H1 (cell line): ENCODE measurements around the gene FAM222B. TPM values are rescaled to one million over a fixed set of nuclear protein-coding genes. Genes with fewer than 3 reads are reported as not detected.
A peak's percentile ranks its signal among the peaks of the same experiment; 100 is the strongest.

Experiments used
- ASH2L ChIP-seq: fragments of 200-600, 300-600 bp; sonication (generic); IDR thresholded peaks from one replicate; pipeline ENCODE4 v1.7.1; 2017; ENCODE audit warnings: low read length
- BACH1 ChIP-seq: IDR thresholded peaks from 2 replicates; pipeline ENCODE4 v1.6.1; 2012; ENCODE audit warnings: low read length, improper control_type of control experiment
- BRCA1 ChIP-seq: IDR thresholded peaks from 2 replicates; pipeline ENCODE4 v1.6.1; 2012; ENCODE audit warnings: low read depth, low read length, improper control_type of control experiment
- CBX5 ChIP-seq: fragments of 300-800, 300-1000 bp; sonication (generic); IDR thresholded peaks from 2 replicates; pipeline ENCODE4 v1.7.1; 2016; ENCODE audit warnings: antibody characterized with exemption, low read length, low read depth
- CBX8 ChIP-seq: fragments of 300-800, 300-1000 bp; sonication (generic); IDR thresholded peaks from 2 replicates; pipeline ENCODE4 v1.7.1; 2016; ENCODE audit warnings: low read depth, low read length, borderline replicate concordance
- CREB1 ChIP-seq: IDR thresholded peaks from 2 replicates; pipeline ENCODE4 v1.6.1; 2012; ENCODE audit warnings: inconsistent platforms
- CTBP2 ChIP-seq: IDR thresholded peaks from 2 replicates; pipeline ENCODE4 v1.7.0; 2011; ENCODE audit warnings: borderline replicate concordance, mild to moderate bottlenecking, moderate library complexity, mixed read lengths, low read length; ENCODE audit not compliant: insufficient read depth, insufficient read length
- EGR1 ChIP-seq: IDR thresholded peaks from 2 replicates; pipeline ENCODE4 v1.6.1; 2011; ENCODE audit warnings: low read depth, low read length, borderline replicate concordance
- EP300 ChIP-seq, 2 experiments: IDR thresholded peaks; 1 replicate in 1 of 2; 2 replicates in 1 of 2; pipeline ENCODE4 v1.6.1; 2011 to 2012; ENCODE audit warnings: low read depth in 2 of 2, low read length in 2 of 2, mild to moderate bottlenecking in 2 of 2, borderline replicate concordance in 1 of 2, inconsistent platforms in 1 of 2, moderate library complexity in 1 of 2
- GABPA ChIP-seq: IDR thresholded peaks from 2 replicates; pipeline ENCODE4 v1.6.1; 2011; ENCODE audit warnings: mild to moderate bottlenecking, low read length, moderate library complexity, borderline replicate concordance; ENCODE audit not compliant: insufficient read depth
- KDM5A ChIP-seq: fragments of 200-600 bp; IDR thresholded peaks from 2 replicates; pipeline ENCODE4 v1.7.1; 2012; ENCODE audit warnings: mild to moderate bottlenecking, low read length, inconsistent platforms, mixed read lengths
- MAFK ChIP-seq: IDR thresholded peaks from 2 replicates; pipeline ENCODE4 v1.6.1; 2012; ENCODE audit warnings: low read depth, mild to moderate bottlenecking, improper control_type of control experiment, low read length
- RAD21 ChIP-seq, 2 experiments: IDR thresholded peaks in 1 of 2; conservative IDR thresholded peaks in 1 of 2; 2 replicates each; pipeline ENCODE4 v1.6.1; 2011; ENCODE audit warnings: low read depth in 2 of 2, low read length in 2 of 2, improper control_type of control experiment in 1 of 2, inconsistent platforms in 1 of 2, mild to moderate bottlenecking in 1 of 2, moderate library complexity in 1 of 2
- RXRA ChIP-seq: IDR thresholded peaks from 2 replicates; pipeline ENCODE4 v1.6.1; 2011; ENCODE audit warnings: low read depth, mild to moderate bottlenecking, low read length, moderate library complexity; ENCODE audit not compliant: insufficient read depth
- SIN3A ChIP-seq, 2 experiments: IDR thresholded peaks in 1 of 2; conservative IDR thresholded peaks in 1 of 2; 2 replicates each; pipeline ENCODE4 v1.6.1; 2011 to 2012; ENCODE audit warnings: low read length in 2 of 2, improper control_type of control experiment in 1 of 2, low read depth in 1 of 2, mild to moderate bottlenecking in 1 of 2
- SP2 ChIP-seq: IDR thresholded peaks from 2 replicates; pipeline ENCODE4 v1.6.1; 2012; ENCODE audit warnings: mild to moderate bottlenecking, low read length, inconsistent platforms
- ZNF274 ChIP-seq: IDR thresholded peaks from 2 replicates; pipeline ENCODE4 v1.7.0; 2012; ENCODE audit warnings: low read length, borderline replicate concordance; ENCODE audit errors: extremely low read depth
- polyA plus RNA-seq, 7 experiments: library from polyadenylated mRNA; depleted of rRNA in 3 of 7; stranded (reverse) in 5 of 7; unstranded in 2 of 7; fragments of >200 nt in 5 of 7; fragments of 200-250 nt in 2 of 7; gene quantifications; 1 replicate in 5 of 7; 2 replicates in 1 of 7; 4 replicates in 1 of 7; pipeline versions ENCODE4 v1.2.1 to v1.2.3, GENCODE V29; 2011 to 2013; ENCODE audit warnings: missing spikeins in 2 of 7, mixed read lengths in 2 of 7
- total RNA-seq: library from RNA; stranded (reverse); fragmentation: NEBNext Ultra II Directional; extraction: Animal tissue kit (Norgen Biotek cat#: 25700); gene quantifications from 2 replicates; pipeline ENCODE4 v1.2.1, GENCODE V29; 2021
- TF ChIP-seq, protein P1 (sequence below): IDR thresholded peaks from 2 replicates; pipeline ENCODE4 v1.6.1; 2012; ENCODE audit warnings: low read length, inconsistent platforms
- TF ChIP-seq, protein P2 (sequence below), 3 experiments: IDR thresholded peaks; 1 replicate in 2 of 3; 2 replicates in 1 of 3; pipeline versions ENCODE4 v1.5.1 to v1.6.1; 2011; ENCODE audit warnings: low read length in 3 of 3, mild to moderate bottlenecking in 3 of 3, inconsistent platforms in 2 of 3, low read depth in 1 of 3, moderate library complexity in 1 of 3; ENCODE audit not compliant: insufficient read depth in 1 of 3; ENCODE audit errors: control extremely low read depth in 1 of 3

FAM222B gene
- total and polyA plus RNA-seq, 2 of the 8 experiments (the other 6 are each of a cell fraction or from before 2014, with no cell fraction given), result 42.1 to 81.7 TPM

DNA sequence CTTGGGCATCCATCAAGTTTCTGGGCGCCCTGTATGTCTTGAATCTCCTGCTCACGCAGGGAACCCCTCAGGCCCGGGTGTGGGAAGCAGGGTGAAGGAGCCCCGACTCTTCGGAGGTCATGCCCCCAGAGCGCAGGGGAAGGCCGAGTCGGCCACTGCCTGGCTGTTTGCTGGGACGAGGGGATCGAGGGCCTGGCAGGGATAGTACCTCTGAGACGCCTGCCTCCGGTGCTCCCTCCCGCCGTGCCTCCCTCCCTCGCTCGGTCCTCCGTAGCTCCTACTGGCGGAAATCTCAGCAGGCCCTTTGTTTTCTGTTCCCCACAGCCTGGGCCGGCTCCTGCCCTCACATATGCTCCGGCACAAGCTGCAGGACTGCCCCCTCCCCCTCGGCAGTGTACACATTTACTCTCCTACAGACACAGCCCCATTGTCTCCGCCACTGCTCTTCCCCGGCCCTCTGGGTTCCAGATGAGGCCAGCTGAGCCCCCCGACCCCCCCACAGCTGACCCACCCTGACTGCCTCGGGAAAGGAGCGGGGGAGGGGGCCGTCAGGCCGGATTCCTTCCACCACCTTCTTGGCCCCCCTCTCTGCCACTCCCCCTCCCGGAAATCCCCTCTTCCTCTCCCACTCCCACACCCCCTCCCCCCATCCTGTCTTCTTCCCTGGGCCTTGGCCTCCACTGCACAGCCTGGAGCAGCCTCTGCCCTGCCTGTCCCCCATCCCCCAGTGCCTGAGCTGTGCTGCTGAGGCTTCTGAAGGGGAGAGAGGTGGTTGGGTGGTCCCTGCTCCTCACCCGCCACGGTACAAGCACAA, 97.4 kb downstream of the FAM222B start (continued):
- no peak for TF ChIP-seq RAD21 (IDR thresholded peaks at IDR 0.05 in 1 of 2, conservative IDR thresholded peaks at IDR 0.05 in 1 of 2; ENCODE audit: low read depth in 2 of 2, low read length in 2 of 2)
- TF ChIP-seq CREB1, result no peak
- no peak for TF ChIP-seq CBX8
- TF ChIP-seq ZNF274, result no peak
- TF ChIP-seq GABPA, result no peak
- no peak for TF ChIP-seq RXRA
- no peak for TF ChIP-seq MAFK
- TF ChIP-seq CTBP2, result no peak
- TF ChIP-seq SP2, result no peak
- 0 out of 3 replicates have a peak, but pooled peaks of 1 of the 2 experiments have one; percentile 11 for TF ChIP-seq EP300 (IDR thresholded peaks at IDR 0.05; ENCODE audit: borderline replicate concordance in 1 of 2, low read depth in 2 of 2, low read length in 2 of 2)
- no peak for TF ChIP-seq BRCA1
- TF ChIP-seq EGR1, result no peak
- TF ChIP-seq ASH2L, result peak; percentile 35
- TF ChIP-seq, protein P1, sequence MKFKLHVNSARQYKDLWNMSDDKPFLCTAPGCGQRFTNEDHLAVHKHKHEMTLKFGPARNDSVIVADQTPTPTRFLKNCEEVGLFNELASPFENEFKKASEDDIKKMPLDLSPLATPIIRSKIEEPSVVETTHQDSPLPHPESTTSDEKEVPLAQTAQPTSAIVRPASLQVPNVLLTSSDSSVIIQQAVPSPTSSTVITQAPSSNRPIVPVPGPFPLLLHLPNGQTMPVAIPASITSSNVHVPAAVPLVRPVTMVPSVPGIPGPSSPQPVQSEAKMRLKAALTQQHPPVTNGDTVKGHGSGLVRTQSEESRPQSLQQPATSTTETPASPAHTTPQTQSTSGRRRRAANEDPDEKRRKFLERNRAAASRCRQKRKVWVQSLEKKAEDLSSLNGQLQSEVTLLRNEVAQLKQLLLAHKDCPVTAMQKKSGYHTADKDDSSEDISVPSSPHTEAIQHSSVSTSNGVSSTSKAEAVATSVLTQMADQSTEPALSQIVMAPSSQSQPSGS, result no peak
- TF ChIP-seq BACH1, result no peak
- TF ChIP-seq KDM5A, result no peak
- TF ChIP-seq, protein P2, sequence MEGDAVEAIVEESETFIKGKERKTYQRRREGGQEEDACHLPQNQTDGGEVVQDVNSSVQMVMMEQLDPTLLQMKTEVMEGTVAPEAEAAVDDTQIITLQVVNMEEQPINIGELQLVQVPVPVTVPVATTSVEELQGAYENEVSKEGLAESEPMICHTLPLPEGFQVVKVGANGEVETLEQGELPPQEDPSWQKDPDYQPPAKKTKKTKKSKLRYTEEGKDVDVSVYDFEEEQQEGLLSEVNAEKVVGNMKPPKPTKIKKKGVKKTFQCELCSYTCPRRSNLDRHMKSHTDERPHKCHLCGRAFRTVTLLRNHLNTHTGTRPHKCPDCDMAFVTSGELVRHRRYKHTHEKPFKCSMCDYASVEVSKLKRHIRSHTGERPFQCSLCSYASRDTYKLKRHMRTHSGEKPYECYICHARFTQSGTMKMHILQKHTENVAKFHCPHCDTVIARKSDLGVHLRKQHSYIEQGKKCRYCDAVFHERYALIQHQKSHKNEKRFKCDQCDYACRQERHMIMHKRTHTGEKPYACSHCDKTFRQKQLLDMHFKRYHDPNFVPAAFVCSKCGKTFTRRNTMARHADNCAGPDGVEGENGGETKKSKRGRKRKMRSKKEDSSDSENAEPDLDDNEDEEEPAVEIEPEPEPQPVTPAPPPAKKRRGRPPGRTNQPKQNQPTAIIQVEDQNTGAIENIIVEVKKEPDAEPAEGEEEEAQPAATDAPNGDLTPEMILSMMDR (IDR thresholded peaks at IDR 0.05; ENCODE audit: control extremely low read depth in 1 of 3, insufficient read depth in 1 of 3, low read depth in 1 of 3, low read length in 3 of 3), result no peak
- TF ChIP-seq CBX5, result no peak
- 0 out of 4 replicates have a peak, but pooled peaks have one; percentile 20 to 26 for TF ChIP-seq SIN3A (conservative IDR thresholded peaks at IDR 0.05 in 1 of 2, IDR thresholded peaks at IDR 0.05 in 1 of 2; ENCODE audit: low read depth in 1 of 2, low read length in 2 of 2)
